Measurements from ENCODE around the gene ACTR3C. TPM values are rescaled to one million over a fixed set of nuclear protein-coding genes. Genes with fewer than 3 reads are reported as not detected.

The ACTR3C gene
- total and polyA plus RNA-seq, 2 of the 13 experiments (the other 11 are each of a cell fraction or from before 2014, with no cell fraction given), result 3.8 to 7.5 TPM

- TF ChIP-seq ZNF670 (CRISPR knock-in tag; IDR thresholded peaks at IDR 0.05; ENCODE audit: borderline replicate concordance) (peak; percentile 89; the same call in 1 of the 2 replicates), HNRNPH1 (optimal IDR thresholded peaks at IDR 0.05; ENCODE audit: low read depth, low read length) (no peak), ZNF615 (CRISPR knock-in tag; IDR thresholded peaks at IDR 0.05; ENCODE audit: borderline replicate concordance) (peak; percentile 98), RBM39 (IDR thresholded peaks at IDR 0.05; ENCODE audit: low read depth, low read length, poor library complexity, severe bottlenecking) (peak; percentile 92), ZNF75D (CRISPR knock-in tag; IDR thresholded peaks at IDR 0.05; ENCODE audit: borderline replicate concordance) (no peak), ZNF251 (CRISPR knock-in tag; IDR thresholded peaks at IDR 0.05) (peak; percentile 56; the same call in 1 of the 2 replicates), ZNF138 (CRISPR knock-in tag; IDR thresholded peaks at IDR 0.05; ENCODE audit: low read depth) (peak; percentile 69; the same call in 1 of the 2 replicates), BRCA1 (CRISPR knock-in tag; IDR thresholded peaks at IDR 0.05) (peak; percentile 39; the same call in 1 of the 2 replicates), ZFP41 (CRISPR knock-in tag; IDR thresholded peaks at IDR 0.05; ENCODE audit: borderline replicate concordance) (no peak), ZNF713 (CRISPR knock-in tag; IDR thresholded peaks at IDR 0.05) (peak; percentile 89; the same call in 1 of the 2 replicates), ZNF451 (CRISPR knock-in tag; IDR thresholded peaks at IDR 0.05) (peak; percentile 89), GABPB1 (CRISPR knock-in tag; IDR thresholded peaks at IDR 0.05) (peak; percentile 99), ZNF510 (CRISPR knock-in tag; IDR thresholded peaks at IDR 0.05; ENCODE audit: low read depth) (peak; percentile 47; the same call in 1 of the 2 replicates), ONECUT2 (CRISPR knock-in tag; IDR thresholded peaks at IDR 0.05) (peak; percentile 42; the same call in 1 of the 2 replicates), DNMT3B (CRISPR knock-in tag; conservative IDR thresholded peaks at IDR 0.05) (peak; percentile 19; the same call in 1 of the 2 replicates), MXI1 (IDR thresholded peaks at IDR 0.05; ENCODE audit: borderline replicate concordance, low read depth, low read length) (no peak; the same call in 2 of the 3 replicates)
- TF ChIP-seq, protein P1, sequence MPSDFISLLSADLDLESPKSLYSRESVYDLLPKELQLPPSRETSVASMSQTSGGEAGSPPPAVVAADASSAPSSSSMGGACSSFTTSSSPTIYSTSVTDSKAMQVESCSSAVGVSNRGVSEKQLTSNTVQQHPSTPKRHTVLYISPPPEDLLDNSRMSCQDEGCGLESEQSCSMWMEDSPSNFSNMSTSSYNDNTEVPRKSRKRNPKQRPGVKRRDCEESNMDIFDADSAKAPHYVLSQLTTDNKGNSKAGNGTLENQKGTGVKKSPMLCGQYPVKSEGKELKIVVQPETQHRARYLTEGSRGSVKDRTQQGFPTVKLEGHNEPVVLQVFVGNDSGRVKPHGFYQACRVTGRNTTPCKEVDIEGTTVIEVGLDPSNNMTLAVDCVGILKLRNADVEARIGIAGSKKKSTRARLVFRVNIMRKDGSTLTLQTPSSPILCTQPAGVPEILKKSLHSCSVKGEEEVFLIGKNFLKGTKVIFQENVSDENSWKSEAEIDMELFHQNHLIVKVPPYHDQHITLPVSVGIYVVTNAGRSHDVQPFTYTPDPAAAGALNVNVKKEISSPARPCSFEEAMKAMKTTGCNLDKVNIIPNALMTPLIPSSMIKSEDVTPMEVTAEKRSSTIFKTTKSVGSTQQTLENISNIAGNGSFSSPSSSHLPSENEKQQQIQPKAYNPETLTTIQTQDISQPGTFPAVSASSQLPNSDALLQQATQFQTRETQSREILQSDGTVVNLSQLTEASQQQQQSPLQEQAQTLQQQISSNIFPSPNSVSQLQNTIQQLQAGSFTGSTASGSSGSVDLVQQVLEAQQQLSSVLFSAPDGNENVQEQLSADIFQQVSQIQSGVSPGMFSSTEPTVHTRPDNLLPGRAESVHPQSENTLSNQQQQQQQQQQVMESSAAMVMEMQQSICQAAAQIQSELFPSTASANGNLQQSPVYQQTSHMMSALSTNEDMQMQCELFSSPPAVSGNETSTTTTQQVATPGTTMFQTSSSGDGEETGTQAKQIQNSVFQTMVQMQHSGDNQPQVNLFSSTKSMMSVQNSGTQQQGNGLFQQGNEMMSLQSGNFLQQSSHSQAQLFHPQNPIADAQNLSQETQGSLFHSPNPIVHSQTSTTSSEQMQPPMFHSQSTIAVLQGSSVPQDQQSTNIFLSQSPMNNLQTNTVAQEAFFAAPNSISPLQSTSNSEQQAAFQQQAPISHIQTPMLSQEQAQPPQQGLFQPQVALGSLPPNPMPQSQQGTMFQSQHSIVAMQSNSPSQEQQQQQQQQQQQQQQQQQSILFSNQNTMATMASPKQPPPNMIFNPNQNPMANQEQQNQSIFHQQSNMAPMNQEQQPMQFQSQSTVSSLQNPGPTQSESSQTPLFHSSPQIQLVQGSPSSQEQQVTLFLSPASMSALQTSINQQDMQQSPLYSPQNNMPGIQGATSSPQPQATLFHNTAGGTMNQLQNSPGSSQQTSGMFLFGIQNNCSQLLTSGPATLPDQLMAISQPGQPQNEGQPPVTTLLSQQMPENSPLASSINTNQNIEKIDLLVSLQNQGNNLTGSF (CRISPR knock-in tag; IDR thresholded peaks at IDR 0.05), result peak; percentile 90
- TF ChIP-seq, protein P2, sequence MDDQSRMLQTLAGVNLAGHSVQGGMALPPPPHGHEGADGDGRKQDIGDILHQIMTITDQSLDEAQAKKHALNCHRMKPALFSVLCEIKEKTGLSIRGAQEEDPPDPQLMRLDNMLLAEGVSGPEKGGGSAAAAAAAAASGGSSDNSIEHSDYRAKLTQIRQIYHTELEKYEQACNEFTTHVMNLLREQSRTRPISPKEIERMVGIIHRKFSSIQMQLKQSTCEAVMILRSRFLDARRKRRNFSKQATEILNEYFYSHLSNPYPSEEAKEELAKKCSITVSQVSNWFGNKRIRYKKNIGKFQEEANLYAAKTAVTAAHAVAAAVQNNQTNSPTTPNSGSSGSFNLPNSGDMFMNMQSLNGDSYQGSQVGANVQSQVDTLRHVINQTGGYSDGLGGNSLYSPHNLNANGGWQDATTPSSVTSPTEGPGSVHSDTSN (CRISPR knock-in tag; IDR thresholded peaks at IDR 0.05; ENCODE audit: borderline replicate concordance), result no peak
- TF ChIP-seq, protein P3, sequence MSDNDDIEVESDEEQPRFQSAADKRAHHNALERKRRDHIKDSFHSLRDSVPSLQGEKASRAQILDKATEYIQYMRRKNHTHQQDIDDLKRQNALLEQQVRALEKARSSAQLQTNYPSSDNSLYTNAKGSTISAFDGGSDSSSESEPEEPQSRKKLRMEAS (IDR thresholded peaks at IDR 0.05), result peak; percentile 93
- TF ChIP-seq, protein P4, sequence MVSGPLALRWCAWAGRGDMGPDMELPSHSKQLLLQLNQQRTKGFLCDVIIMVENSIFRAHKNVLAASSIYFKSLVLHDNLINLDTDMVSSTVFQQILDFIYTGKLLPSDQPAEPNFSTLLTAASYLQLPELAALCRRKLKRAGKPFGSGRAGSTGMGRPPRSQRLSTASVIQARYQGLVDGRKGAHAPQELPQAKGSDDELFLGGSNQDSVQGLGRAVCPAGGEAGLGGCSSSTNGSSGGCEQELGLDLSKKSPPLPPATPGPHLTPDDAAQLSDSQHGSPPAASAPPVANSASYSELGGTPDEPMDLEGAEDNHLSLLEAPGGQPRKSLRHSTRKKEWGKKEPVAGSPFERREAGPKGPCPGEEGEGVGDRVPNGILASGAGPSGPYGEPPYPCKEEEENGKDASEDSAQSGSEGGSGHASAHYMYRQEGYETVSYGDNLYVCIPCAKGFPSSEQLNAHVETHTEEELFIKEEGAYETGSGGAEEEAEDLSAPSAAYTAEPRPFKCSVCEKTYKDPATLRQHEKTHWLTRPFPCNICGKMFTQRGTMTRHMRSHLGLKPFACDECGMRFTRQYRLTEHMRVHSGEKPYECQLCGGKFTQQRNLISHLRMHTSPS (CRISPR knock-in tag; IDR thresholded peaks at IDR 0.05; ENCODE audit: low read depth), result peak; percentile 78; the same call in 1 of the 2 replicates
Measured at GRCh38 chr7:150322833-150323681, at the start of gene ACTR3C, which contains the start of gene LRRC61 (continued).

All from HepG2 (cell line).